GM23338 (cell line): ENCODE results near the gene ARHGAP9. TPM values are rescaled to one million over a fixed set of nuclear protein-coding genes. Genes with fewer than 3 reads are reported as not detected.
"Not testable (repeated sequence)": the region's sequence is repeated elsewhere in the genome, so short reads cannot be mapped to it uniquely, and the experiment has no call there.

Source experiments
- ATAC-seq: fragments of 200-7000 bp; cut with Tn5 transposase; 3 replicates; pipeline ENCODE4 v1.9.1; 2020
- DNase-seq: peaks from one replicate; pipeline ENCODE4 v3.0.0-alpha.2; 2015; ENCODE audit warnings: low spot score
- H2AFZ ChIP-seq: fragments of 200-600 bp; sonication (generic); 2 replicates; pipeline ENCODE4 v1.8.0; 2016; ENCODE audit warnings: antibody characterized with exemption, mild to moderate bottlenecking, moderate library complexity
- H3F3A ChIP-seq: fragments of 200-600 bp; sonication (generic); replicated peaks from 2 replicates; pipeline ENCODE4 v1.8.0; 2017; ENCODE audit warnings: antibody characterized with exemption, mixed run types, low read depth
- H3K27ac ChIP-seq: fragments of 200-600 bp; sonication (generic); 2 replicates; pipeline ENCODE4 v1.6.1; 2016; ENCODE audit warnings: low read depth
- H3K27me3 ChIP-seq: fragments of 200-600 bp; sonication (generic); 2 replicates; pipeline ENCODE4 v1.8.0; 2016; ENCODE audit warnings: mild to moderate bottlenecking, mixed run types, moderate library complexity; ENCODE audit not compliant: insufficient read depth
- H3K36me3 ChIP-seq: fragments of 200-600 bp; sonication (generic); 2 replicates; pipeline ENCODE4 v1.8.0; 2016; ENCODE audit warnings: mild to moderate bottlenecking; ENCODE audit not compliant: insufficient read depth
- H3K4me1 ChIP-seq: fragments of 200-600 bp; sonication (generic); 2 replicates; pipeline ENCODE4 v1.8.0; 2016; ENCODE audit warnings: mild to moderate bottlenecking, moderate library complexity; ENCODE audit not compliant: insufficient read depth
- H3K4me2 ChIP-seq: fragments of 200-600 bp; sonication (generic); 2 replicates; pipeline ENCODE4 v1.7.1; 2017; ENCODE audit warnings: mixed run types
- H3K4me3 ChIP-seq: fragments of 200-600 bp; sonication (generic); 2 replicates; pipeline ENCODE4 v1.6.1; 2016; ENCODE audit warnings: mixed run types
- H3K79me2 ChIP-seq: fragments of 200-600 bp; sonication (generic); replicated peaks from 2 replicates; pipeline ENCODE4 v1.8.0; 2017; ENCODE audit warnings: mild to moderate bottlenecking; ENCODE audit not compliant: insufficient read depth
- H3K9me2 ChIP-seq: fragments of 200-600 bp; sonication (generic); 2 replicates; pipeline ENCODE4 v1.8.0; 2017; ENCODE audit not compliant: insufficient read depth
- H4K20me1 ChIP-seq: fragments of 200-600 bp; sonication (generic); replicated peaks from 2 replicates; pipeline ENCODE4 v1.8.0; 2017; ENCODE audit warnings: mild to moderate bottlenecking; ENCODE audit not compliant: insufficient read depth
- H3K27ac Mint-ChIP-seq: 2 replicates; pipeline ENCODE4 v1.8.0; 2020; ENCODE audit warnings: inconsistent platforms, mild to moderate bottlenecking, moderate library complexity, mixed read lengths
- H3K27me3 Mint-ChIP-seq: 3 replicates; pipeline ENCODE4 v1.8.0; 2022; ENCODE audit warnings: low read depth, mild to moderate bottlenecking, moderate library complexity, mixed read lengths, inconsistent platforms; ENCODE audit not compliant: insufficient read depth, poor library complexity
- H3K36me3 Mint-ChIP-seq: 3 replicates; pipeline ENCODE4 v1.8.0; 2021; ENCODE audit warnings: low read depth, mild to moderate bottlenecking, inconsistent platforms, moderate library complexity, mixed read lengths
- H3K4me1 Mint-ChIP-seq: 3 replicates; pipeline ENCODE4 v1.8.0; 2020; ENCODE audit warnings: mild to moderate bottlenecking, inconsistent platforms, mixed read lengths
- H3K4me3 Mint-ChIP-seq: 3 replicates; pipeline ENCODE4 v1.8.0; 2021; ENCODE audit warnings: moderate library complexity, mild to moderate bottlenecking, inconsistent platforms, mixed read lengths
- H3K9me3 Mint-ChIP-seq: 3 replicates; pipeline ENCODE4 v1.8.0; 2020; ENCODE audit warnings: moderate library complexity, mild to moderate bottlenecking, inconsistent platforms, mixed read lengths
- EZH2phosphoT487 ChIP-seq: fragments of 200-600 bp; sonication (generic); IDR thresholded peaks from one replicate; pipeline ENCODE4 v1.8.1; 2018; ENCODE audit warnings: antibody characterized with exemption; ENCODE audit not compliant: unreplicated experiment
- NANOG ChIP-seq: IDR thresholded peaks from 2 replicates; pipeline ENCODE4 v1.6.1; 2016; ENCODE audit warnings: antibody characterized with exemption, borderline replicate concordance
- STAT1 ChIP-seq: IDR thresholded peaks from one replicate; pipeline ENCODE4 v1.6.1; 2016; ENCODE audit warnings: antibody characterized with exemption; ENCODE audit not compliant: unreplicated experiment
- polyA plus RNA-seq: library from polyadenylated mRNA; unstranded; fragments of >200 nt; fragmentation: Nextera tagmentation; extraction: Ambion mirVana; gene quantifications from 2 replicates; pipeline ENCODE4 v1.2.1, GENCODE V29; 2016
- total RNA-seq: library from RNA; depleted of rRNA; stranded (reverse); fragments of >200 nt; shearing (Covaris generic); gene quantifications from 2 replicates; pipeline ENCODE4 v1.2.3, GENCODE V29; 2014
- TF ChIP-seq, protein P1 (sequence below): IDR thresholded peaks from one replicate; pipeline ENCODE4 v1.6.1; 2018; ENCODE audit warnings: antibody characterized with exemption; ENCODE audit not compliant: unreplicated experiment
- TF ChIP-seq, protein P2 (sequence below): IDR thresholded peaks from 2 replicates; pipeline ENCODE4 v1.6.1; 2016; ENCODE audit warnings: antibody characterized with exemption

ARHGAP9 gene
- total and polyA plus RNA-seq, 2 experiments from 2014 or later = 4.5 to 7.1 TPM

DNA sequence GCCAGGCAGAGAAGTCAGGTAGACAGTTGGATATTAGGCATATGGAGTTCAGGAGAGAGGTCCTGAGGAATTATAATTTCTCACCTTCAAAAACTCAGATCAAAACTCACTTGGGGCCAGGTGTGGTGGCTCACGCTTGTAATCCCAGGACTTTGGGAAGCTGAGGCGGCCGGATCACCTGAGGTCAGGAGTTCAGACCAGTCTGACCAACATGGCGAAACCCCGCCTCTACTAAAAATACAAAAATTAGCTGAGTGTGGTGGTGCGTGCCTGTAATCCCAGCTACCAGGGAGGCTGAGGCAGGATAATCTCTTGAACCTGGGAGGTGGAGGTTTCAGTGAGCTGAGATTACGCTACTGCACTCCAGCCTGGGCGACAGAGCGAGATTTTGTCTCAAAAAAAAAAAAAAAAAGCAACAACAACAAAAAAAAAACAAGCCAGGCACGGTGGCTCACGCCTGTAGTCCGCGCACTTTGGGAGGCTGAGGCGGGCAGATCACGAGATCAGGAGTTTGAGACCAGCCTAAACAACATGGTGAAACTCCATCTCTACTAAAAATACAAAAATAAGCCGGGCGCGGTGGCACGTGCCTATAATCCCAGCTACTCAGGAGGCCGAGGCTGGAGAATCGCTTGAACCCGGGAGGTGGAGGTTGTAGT, 22.8 kb upstream of the ARHGAP9 start:
- H3K9me3 Mint-ChIP-seq, H3K4me3 ChIP-seq, H3K27me3 ChIP-seq, H3K27ac Mint-ChIP-seq, H2AFZ ChIP-seq, H3K4me1 Mint-ChIP-seq, H3K27ac ChIP-seq, H3K9me2 ChIP-seq, H3K4me1 ChIP-seq, ATAC-seq, DNase-seq, H3K4me2 ChIP-seq, H3K4me3 Mint-ChIP-seq, H3K79me2 ChIP-seq: not testable (repeated sequence)
- peaks cover 31% of the 10 kb centered on the region for H4K20me1 ChIP-seq
- H3K36me3 Mint-ChIP-seq = peaks cover 94% of the 10 kb centered on the region
- peaks cover 86% of the 10 kb centered on the region for H3K36me3 ChIP-seq
- H3K27me3 Mint-ChIP-seq = peaks cover 12% of the 10 kb centered on the region
- peaks cover 47% of the 10 kb centered on the region for H3F3A ChIP-seq

DNA sequence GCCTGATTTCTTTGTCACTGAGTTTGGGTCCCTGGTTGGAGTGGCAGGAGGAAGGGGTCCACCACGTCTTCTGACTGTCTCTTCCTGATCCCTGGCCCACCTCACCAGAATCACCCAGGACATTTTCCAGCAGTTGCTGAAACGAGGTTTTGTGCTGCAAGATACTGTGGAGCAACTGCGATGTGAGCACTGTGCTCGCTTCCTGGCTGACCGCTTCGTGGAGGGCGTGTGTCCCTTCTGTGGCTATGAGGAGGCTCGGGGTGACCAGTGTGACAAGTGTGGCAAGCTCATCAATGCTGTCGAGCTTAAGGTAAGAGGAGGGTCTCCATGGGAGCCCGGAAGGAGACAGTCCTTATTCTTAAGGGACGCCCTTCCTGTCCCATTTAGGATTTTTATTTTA, 20.5 kb upstream of the ARHGAP9 start:
- H4K20me1 ChIP-seq = peaks cover 34% of the 10 kb centered on the region
- H3K4me3 ChIP-seq = no peak overlapping the region
- no peak overlapping the region for H3K4me2 ChIP-seq
- H3K4me1 ChIP-seq = no peaks in the 10 kb centered on the region
- no peaks in the 10 kb centered on the region for H3K27me3 ChIP-seq
- Mint-ChIP-seq H3K36me3 (peaks cover 100% of the 10 kb centered on the region), H3K4me1 (peaks cover 2% of the 10 kb centered on the region; the same call in 2 of the 3 replicates), H3K27me3 (peaks cover 14% of the 10 kb centered on the region), H3K9me3 (no peaks in the 10 kb centered on the region), H3K27ac (no peak overlapping the region), H3K4me3 (no peak overlapping the region)
- H3K9me2 ChIP-seq = no peaks in the 10 kb centered on the region
- DNase-seq (no peak), ATAC-seq (no peak)
- H3F3A ChIP-seq = peaks cover 45% of the 10 kb centered on the region
- H2AFZ ChIP-seq = no peak overlapping the region
- H3K27ac ChIP-seq = no peak overlapping the region
- TF ChIP-seq NANOG = no peak
- no peak for TF ChIP-seq STAT1
- TF ChIP-seq EZH2phosphoT487 = no peak
- TF ChIP-seq, protein P1, sequence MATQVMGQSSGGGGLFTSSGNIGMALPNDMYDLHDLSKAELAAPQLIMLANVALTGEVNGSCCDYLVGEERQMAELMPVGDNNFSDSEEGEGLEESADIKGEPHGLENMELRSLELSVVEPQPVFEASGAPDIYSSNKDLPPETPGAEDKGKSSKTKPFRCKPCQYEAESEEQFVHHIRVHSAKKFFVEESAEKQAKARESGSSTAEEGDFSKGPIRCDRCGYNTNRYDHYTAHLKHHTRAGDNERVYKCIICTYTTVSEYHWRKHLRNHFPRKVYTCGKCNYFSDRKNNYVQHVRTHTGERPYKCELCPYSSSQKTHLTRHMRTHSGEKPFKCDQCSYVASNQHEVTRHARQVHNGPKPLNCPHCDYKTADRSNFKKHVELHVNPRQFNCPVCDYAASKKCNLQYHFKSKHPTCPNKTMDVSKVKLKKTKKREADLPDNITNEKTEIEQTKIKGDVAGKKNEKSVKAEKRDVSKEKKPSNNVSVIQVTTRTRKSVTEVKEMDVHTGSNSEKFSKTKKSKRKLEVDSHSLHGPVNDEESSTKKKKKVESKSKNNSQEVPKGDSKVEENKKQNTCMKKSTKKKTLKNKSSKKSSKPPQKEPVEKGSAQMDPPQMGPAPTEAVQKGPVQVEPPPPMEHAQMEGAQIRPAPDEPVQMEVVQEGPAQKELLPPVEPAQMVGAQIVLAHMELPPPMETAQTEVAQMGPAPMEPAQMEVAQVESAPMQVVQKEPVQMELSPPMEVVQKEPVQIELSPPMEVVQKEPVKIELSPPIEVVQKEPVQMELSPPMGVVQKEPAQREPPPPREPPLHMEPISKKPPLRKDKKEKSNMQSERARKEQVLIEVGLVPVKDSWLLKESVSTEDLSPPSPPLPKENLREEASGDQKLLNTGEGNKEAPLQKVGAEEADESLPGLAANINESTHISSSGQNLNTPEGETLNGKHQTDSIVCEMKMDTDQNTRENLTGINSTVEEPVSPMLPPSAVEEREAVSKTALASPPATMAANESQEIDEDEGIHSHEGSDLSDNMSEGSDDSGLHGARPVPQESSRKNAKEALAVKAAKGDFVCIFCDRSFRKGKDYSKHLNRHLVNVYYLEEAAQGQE = no peak
- TF ChIP-seq, protein P2, sequence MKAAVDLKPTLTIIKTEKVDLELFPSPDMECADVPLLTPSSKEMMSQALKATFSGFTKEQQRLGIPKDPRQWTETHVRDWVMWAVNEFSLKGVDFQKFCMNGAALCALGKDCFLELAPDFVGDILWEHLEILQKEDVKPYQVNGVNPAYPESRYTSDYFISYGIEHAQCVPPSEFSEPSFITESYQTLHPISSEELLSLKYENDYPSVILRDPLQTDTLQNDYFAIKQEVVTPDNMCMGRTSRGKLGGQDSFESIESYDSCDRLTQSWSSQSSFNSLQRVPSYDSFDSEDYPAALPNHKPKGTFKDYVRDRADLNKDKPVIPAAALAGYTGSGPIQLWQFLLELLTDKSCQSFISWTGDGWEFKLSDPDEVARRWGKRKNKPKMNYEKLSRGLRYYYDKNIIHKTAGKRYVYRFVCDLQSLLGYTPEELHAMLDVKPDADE = no peak
- peaks cover 88% of the 10 kb centered on the region for H3K36me3 ChIP-seq
- peaks cover 15% of the 10 kb centered on the region for H3K79me2 ChIP-seq
